ENCODE measurements around the gene CYP1A2.

Gene CYP1A2

GRCh38 chr15:74725845-74726773, 22.5 kb upstream of the CYP1A2 start (continued):
- TF ChIP-seq ZSCAN30 (tag by site-specific recombination; IDR thresholded peaks at IDR 0.05) (peak; percentile 95), FEZF1 (tag by site-specific recombination; IDR thresholded peaks at IDR 0.05) (no peak), ZNF214 (tag by site-specific recombination; IDR thresholded peaks at IDR 0.05; ENCODE audit: borderline replicate concordance) (no peak), BCL6B (tag by site-specific recombination; IDR thresholded peaks at IDR 0.05) (no peak), ZIC2 (tag by site-specific recombination; IDR thresholded peaks at IDR 0.05) (peak; percentile 35; the same call in 1 of the 2 replicates), ZNF843 (tag by site-specific recombination; IDR thresholded peaks at IDR 0.05) (no peak), ZNF580 (tag by site-specific recombination; IDR thresholded peaks at IDR 0.05) (no peak), ZNF23 (tag by site-specific recombination; IDR thresholded peaks at IDR 0.05; ENCODE audit: borderline replicate concordance) (no peak), ZNF518A (tag by site-specific recombination; conservative IDR thresholded peaks at IDR 0.05; ENCODE audit: low read depth) (no peak; the same call in 1 of the 2 replicates), ZNF558 (tag by site-specific recombination; IDR thresholded peaks at IDR 0.05) (no peak), SETDB1 (IDR thresholded peaks at IDR 0.05; ENCODE audit: insufficient read length, low read length) (no peak)

GRCh38 chr15:74726774-74727164, 21.9 kb upstream of the CYP1A2 start:
- CTCF ChIA-PET = interaction anchor here (0.5 to 1.5 kb wide), 5 partner anchors 12 to 95 kb away, joined by 3 to 6 read pairs (median 3); no protein-coding TSS in a partner anchor
- TF ChIP-seq ZNF664 (tag by site-specific recombination; IDR thresholded peaks at IDR 0.05) (peak; percentile 84), ZNF529 (tag by site-specific recombination; IDR thresholded peaks at IDR 0.05; ENCODE audit: insufficient replicate concordance) (no peak), ZNF239 (tag by site-specific recombination; IDR thresholded peaks at IDR 0.05) (0 out of 2 replicates have a peak, but pooled peaks have one; percentile 2), ZBTB20 (tag by site-specific recombination; IDR thresholded peaks at IDR 0.05) (no peak), SETDB1 (IDR thresholded peaks at IDR 0.05; ENCODE audit: insufficient read length, low read length) (no peak), ZNF600 (tag by site-specific recombination; IDR thresholded peaks at IDR 0.05) (0 out of 2 replicates have a peak, but pooled peaks have one; percentile 16)
- no peaks in the 10 kb centered on the region; the same call in 1 of the 2 replicates for H3K4me1 ChIP-seq (ENCODE audit: control insufficient read depth, insufficient read depth, low read length)
- H3K27ac ChIP-seq (ENCODE audit: extremely low read depth, low read depth, low read length) = no peak overlapping the region
- POLR2A ChIA-PET = interaction anchor here (0.6 to 2.8 kb wide), 2 partner anchors 34 to 39 kb away, joined by 6 to 11 read pairs; no protein-coding TSS in a partner anchor
- H3K36me3 ChIP-seq (ENCODE audit: control insufficient read depth in 2 of 2, insufficient read depth in 1 of 2, low read length in 2 of 2) = no peaks in the 10 kb centered on the region
- peak overlapping the region; percentile 48 for H3K4me3 ChIP-seq (ENCODE audit: low read depth, low read length)
- no peaks in the 10 kb centered on the region for H3K9me3 ChIP-seq (ENCODE audit: control insufficient read depth, insufficient read depth, low read depth, low read length)

Measured in HEK293 (cell line).